HCEC 1CT (cell line): ENCODE data around the gene FBXO17.
A peak's percentile ranks its signal among the peaks of the same experiment; 100 is the strongest.
"Not testable (repeated sequence)": the region's sequence is repeated elsewhere in the genome, so short reads cannot be mapped to it uniquely, and the experiment has no call there.

Source experiments
- DNase-seq: peaks from one replicate; pipeline ENCODE4 v3.0.0-alpha.2; 2017

The FBXO17 gene

DNA sequence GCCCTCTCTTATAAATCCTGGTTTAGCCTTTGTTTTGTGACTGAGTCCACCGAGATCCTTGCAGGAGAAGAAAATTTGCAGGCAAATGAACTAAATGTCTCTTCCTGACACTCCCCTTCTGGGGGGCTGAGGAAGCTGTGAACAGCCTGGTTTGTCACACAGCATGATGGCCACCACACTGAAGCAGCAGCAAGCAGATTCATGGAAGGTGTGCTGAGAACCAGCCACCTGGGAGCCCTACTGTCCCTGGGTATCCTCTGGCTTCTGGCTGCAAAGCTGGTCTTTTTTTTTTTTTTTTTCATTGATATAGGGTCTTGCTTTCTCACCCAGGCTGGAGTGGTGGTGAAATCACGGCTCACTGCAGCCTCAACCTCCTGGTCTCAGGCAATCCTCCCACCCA lies 33.6 kb downstream of the FBXO17 start:
- no peak for DNase-seq

DNA sequence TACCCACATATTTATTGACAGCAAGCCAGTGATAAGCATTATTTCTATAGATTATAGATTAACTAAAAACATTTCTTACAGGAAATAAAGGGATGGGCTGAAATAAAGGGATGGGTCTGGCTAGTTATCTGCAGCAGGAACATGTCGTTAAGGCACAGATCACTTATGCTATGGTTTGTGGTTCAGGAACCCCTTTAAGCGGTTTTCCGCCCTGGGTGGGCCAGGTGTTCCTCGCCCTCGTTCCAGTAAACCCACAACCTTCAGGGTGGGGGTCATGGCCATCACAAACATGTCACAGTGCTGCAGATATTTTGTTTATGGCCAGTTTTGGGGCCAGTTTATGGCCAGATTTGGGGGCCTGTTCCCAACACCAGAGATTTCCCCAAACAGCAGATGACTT lies 34.1 kb downstream of the FBXO17 start:
- DNase-seq, result not testable (repeated sequence)

DNA sequence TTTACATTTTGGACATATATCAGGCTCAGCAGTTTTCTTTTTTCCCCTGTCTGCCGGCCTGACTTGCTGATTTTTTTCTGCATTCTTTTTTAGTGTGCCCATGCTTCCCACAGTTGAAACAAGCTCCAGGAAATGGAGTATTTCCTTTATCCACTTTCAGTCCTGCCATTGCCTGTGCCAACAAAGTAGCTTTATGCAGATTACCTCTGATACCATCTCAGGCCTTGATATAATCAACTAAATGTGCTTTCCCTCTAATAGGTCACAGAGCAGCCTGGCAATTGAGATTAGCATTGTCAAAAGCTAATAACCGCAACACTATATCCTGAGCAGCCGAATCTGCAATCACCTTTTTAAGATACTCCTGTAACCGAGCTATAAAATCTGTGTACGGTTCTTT lies 35.6 kb downstream of the FBXO17 start:
- no peak for DNase-seq

DNA sequence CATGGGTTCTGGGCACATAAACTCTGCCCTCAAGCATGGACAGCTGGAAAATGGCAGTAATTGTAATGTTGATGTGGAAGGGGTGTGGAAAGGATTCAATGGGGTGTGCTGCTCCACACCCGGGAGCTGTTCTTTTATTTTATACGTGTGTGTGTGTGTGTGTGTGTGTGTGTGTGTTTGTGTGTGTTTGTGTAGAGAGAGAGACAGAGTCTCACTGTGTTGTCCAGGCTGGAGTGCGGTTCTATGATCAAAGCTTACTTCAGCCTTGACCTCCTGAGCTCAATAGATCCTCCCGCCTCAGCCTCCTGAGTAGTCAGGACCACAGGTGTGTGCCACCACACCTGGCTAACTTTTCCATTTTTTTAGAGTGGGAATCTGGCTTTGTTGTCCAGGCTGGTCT lies 42.0 kb downstream of the FBXO17 start:
- DNase-seq, result no peak

DNA sequence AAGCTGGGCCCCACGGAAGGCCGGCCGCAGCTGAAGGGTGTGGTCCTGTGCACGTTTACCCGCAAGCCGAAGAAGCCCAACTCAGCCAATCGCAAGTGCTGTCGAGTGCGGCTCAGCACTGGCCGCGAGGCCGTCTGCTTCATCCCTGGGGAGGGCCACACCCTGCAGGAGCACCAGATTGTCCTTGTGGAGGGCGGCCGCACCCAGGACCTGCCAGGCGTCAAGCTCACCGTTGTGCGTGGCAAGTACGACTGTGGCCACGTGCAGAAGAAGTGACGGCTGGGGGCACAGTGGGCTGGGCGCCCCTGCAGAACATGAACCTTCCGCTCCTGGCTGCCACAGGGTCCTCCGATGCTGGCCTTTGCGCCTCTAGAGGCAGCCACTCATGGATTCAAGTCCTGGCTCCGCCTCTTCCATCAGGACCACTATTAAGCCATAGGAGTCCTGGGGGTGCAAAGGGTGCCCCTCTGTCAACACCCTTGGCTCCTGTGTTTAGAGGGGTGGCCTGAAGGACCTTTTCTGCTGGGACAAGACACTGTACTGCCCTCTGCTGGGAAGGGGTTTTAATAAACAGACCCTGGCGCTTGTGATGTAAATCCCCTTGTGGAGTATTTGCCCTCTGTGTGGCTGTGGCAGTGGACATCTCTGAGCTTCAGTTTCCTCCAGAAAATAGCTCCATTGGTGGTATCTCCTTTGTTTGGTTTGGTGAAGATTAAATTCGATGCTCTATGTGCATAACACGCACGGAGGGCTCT lies 42.9 kb downstream of the FBXO17 start:
- DNase-seq, result no peak

DNA sequence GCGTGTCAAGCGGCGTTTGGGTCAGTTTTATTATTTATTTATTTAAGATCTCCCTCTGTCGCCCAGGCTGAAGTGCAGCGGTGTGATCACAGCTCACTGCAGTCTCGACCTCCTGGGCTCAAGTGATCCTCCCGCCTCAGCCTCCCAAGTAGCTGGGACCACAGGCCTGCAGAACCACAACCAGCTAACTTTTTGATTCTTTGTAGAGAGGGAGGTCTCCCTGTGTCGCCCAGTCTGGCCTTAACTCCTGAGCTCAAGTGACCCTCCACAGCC lies 44.1 kb downstream of the FBXO17 start:
- no peak for DNase-seq

DNA sequence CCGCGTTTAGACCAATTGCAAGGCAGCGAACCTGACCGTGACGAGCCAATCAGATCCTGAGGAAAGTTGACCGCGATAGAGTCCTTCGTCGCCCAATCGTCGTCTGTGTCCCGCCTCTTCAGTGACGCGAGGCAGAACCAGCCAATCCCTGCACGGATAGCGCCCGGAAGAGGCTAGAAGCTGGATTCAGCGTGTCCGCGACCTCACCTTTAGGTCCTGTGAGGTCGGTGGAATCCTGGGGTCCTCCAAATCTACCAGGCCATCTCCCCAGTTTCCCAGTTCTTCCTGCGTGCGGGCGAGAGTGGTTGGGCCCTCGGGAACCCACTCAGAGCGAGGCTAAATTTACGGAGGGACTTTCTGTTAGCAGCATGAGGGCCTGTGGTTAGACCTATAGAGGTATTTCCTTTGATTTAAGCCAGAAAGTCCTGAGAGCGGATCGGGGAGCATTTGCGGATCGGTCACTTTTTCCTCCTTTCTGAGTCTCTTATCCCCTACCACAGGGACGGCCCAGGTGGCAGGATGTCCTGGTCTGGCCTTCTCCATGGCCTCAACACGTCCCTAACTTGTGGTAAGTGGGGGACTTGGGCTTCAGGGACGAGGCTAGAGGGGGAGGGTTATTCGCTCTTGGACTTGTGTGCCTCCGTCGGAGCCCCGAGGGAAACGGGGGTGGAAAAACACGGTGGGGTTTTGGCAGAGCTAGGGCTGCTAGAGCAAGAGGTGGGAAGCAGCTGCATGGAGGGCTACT lies 44.6 kb downstream of the FBXO17 start, which contains the start of gene MRPS12:
TSS of gene MRPS12 (plus strand) at position 169 of the 745 bp plus-strand sequence. CDS start at position 520, 351 bp downstream.
- DNase-seq, result peak; percentile 99

DNA sequence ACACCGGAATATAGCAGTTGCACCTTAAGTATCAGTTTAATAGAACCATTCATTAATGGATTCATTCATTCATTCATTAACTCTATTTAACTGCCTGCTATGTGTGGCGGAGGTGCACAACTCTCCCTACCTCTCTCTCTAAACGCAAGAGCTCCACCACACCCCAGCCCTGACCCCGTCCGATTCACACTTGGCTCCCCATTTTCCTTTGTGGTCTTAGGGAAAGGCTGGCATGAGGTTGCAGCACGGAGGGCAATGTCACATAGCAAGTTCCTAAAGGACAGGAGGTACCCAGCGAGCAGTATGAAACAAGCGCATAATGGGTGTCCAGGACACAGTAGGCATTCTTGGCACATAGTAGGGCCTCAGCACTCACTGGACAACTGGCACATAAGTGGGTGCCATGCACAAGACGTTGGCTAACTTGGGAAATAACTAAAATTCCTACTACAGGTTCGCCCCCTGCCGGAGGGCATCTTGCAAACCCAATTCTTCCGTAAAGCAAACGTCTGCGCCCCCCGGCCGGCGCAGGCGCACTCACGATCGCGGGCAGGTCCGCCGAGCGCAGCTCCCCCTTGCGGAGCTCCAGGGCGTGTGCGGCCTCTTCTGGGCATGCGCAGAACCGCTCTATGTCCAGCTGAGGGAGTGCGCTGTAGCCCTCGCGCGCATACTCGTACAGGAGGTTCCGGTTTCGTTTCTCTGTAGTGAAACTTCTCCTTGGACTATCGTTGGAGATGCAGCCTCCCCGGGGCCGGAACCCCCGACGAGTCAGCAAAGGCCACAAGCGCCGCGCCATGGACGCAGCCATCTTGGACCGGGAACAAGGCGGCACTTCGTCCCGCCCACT lies 45.4 kb downstream of the FBXO17 start, which contains the start of gene SARS2:
TSS of gene SARS2 (minus strand) at position 835 of the 847 bp plus-strand sequence. CDS start at position 808, 27 bp downstream.
- DNase-seq, result peak; percentile 89

DNA sequence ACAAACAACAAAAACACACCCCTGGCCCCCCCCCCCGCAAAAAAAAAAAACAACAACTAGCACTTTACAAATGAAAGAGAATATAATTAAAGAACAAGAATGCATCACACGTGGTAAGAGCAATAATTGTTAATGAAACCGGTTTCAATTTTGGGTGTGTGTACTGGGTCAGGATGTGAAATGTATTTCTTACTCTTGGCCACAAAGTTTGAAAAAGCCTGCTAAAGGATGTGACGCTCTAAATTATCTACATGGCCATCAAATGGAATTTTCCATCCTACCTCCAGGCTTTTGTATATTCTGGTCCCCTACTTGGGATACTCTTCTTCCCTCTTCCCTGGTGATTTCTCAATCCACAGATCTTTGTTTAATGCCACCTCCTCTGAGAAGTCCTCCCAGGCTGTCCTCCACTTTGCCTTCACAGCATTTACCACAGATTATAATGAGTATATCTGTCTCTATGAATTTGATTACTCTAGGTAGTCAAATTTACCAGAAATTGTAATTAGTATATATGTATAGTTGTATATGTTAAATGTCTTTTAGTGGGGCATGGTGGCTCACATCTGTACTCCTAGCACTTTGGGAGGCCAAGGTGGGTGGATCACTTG lies 47.0 kb downstream of the FBXO17 start:
- DNase-seq, result no peak

DNA sequence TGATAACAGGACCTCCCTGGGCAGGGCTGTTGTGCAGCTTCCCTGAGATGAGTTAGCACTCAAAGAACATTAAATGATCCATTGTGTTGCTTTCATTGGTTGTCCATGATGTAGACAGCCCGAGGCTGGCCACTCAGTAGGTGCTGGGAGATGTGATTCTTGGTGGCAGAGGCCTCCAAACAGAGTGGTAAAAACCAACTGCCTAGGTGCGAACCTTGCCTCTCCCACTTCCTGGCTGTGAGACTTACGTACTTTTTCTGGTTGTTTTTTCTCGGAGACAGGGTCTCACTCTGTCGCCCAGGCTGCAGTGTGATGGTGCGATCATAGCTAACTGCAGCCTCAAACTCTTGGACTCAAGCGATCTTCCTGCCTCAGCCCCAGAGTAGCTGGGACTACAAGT lies 51.2 kb downstream of the FBXO17 start:
- no peak for DNase-seq

DNA sequence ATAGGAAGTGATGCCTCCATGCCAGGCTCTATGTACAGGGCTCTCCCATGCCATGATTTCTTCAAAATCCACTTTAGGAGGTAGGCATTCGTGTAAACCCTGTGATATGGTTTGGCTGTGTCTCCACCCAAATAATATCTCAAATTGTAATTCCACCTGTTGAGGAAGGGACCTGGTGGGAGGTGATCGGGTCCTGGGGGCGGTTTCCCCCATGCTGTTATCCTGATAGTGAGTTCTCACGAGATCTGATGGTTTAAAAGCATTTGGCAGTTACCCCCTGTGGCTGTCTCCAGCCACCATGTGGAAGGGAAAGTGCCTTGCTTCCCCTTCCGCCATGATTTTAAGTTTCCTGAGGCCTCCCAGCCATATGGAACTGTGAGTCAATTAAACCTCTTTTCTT lies 53.1 kb downstream of the FBXO17 start:
- DNase-seq, result no peak

DNA sequence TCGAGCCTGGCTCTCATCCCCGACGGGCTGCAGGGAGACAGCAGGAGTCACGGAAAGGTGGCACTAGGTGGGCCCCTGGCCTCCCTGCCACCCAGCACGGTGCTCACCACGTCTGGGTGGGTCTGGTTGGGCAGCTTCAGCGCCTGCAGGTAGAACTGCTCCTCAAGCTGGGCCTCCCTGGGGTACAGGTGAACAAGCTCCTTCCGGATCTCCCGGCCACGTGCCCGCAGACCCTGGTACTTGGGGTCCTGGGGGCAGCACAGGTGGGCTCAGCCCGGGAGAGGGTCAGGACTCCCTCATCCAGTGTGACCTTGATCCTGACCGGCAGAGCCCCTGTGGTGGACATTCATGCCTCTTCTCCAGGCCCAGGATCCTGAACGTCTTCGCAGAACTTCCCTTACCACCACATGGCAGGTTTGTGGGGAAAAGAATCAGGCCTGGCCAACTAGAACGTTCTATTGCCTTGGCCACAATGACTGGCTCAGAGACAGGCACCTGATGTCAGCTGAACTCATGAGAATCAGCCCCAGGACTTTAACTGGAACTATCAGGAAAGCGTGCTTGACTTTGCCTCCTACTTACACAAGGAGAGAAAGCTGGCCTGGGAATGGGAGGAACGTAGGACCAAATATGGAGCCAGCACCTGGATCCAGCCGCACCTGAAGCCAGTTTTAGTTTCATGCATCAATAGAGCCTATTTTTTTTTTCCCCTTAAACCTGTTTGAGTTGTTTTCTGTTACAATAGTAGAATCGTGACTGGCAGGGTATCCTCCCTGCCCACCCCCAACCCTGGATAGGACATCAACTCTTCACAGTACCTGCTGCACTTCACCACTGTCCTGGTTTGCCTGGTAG lies 53.9 kb downstream of the FBXO17 start:
- DNase-seq, result no peak

DNA sequence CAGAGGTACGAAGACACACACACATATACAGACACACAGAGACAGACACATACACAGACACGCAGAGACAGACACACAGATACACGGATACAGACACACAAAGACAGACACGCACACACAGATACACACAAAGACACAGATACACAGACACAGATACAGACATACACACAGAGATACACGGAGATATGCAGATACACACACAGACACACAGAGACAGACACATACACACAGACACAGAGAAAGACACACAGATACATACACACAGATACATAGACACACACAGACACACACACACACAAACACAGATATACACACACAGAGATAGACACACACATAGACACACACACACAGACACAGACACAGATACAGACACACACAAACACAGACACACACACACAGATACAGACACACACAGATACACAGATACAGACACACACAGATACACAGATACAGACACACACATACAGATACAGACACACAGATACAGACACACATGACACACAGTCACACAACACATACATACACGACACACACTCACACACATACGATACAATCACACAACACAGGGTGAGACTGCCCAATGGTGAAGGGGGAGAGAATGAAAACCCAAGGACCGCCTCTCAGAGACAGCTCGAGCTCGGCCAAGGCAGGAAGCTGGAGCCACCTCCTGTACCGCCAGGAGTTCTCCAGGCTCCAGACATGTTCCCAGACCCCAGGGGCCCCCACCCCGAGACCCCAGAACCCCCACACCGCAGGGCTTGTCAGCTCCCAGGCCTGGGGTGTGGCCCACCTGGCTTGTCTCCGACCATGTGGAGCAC lies 54.7 kb downstream of the FBXO17 start:
- DNase-seq, result no peak

DNA sequence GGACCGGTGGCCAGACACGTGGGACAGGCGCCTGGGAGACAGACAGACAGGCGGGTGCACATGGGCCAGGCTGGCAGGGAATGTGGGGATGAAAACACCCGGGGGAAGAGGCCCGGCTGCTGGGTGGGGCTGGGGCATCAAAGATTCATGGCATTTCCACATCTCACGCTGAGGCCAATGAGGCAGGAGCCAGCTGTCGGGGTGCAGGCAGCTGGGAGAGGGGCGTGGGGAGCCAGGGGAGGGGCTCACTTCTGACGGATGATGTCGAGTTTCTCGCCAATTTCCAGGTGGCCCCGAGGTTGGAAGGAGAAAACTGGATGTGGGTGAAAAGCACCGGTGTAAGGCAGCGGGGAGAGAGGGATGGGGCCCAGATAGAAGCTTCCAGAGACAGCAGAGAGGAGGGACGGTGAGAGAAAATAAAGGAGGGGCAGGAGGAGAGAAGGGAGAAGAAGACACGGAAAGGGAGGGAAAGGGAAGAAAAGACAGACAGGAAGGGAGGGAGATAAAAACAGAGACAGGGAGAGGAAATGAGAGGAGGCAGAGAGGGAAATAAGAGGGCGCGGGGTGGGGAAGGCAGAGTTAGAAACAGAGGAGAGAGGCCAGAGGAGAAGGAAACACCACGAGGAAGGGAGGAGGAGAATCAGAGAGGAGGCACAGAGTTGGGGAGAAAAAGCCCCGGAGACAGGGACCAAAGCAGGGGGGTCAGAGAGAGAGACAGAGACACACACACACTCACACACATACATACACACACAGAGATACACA lies 55.5 kb downstream of the FBXO17 start:
- no peak for DNase-seq

DNA sequence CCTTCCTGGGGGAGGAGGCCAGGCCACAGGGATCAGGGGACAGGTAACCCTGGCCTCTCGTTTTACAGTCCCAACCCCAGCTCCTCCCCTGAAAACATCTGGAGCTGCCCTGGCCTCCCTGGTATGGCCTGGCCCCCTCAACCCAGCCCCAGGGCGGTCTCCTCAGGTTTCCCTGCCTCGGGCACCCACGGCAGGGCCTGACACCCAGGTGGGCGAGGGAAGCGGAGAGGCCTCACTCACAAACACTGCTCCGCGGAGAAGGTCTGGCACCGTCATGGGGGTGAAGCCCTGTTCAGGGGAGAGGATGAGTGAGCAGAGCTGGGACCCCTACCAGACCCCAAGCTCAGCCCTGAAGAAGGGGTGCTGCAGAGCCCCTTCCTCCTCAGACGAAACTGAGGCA lies 57.0 kb downstream of the FBXO17 start:
- DNase-seq, result no peak

DNA sequence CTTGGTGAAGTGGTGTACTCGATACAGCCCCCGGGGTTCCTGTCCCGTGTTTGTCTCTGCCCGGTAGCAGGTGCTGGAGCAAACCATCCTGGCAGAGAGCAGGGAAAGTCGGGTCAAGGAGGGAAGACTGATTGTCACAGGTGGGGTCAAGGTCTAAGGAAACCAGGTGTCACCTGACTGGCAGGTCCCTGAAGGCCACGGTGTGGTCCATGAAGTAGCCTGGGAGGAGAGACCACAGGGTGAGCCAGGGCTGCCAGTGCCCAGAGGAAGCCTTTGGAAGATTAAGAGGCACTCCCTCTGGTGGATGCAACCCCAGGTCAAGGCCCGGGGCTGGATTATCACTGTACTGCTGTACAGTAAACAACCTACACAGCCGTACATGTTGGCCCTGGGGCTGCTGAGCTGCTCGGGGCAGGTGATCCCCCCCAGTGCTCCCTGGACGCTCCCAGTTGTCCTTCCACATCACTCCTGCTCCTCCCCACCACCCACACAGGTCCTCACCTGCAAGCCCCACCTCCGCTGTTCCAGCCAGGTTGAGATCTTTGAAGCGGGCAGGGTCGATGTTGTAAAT lies 57.5 kb downstream of the FBXO17 start:
- DNase-seq, result no peak

DNA sequence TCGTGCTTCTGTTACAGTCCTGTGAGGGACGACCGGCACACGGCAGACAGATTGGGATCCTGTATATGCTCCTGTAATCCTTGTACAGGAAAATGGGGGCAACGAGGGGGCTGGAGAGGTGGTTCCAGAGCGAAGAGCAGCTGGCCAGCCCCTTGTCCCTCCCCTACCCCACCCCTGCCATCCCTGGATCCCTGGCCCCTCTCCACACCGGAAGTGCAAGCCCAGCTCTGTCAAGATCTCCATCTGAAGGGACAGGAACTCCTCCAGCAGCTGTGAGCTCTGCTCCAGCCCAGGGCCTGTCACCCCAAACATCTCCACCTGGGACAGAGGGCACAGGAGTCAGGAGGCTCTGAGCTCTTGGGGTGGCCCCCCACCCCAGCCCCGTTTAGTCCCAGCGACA lies 58.0 kb downstream of the FBXO17 start:
- no peak for DNase-seq

DNA sequence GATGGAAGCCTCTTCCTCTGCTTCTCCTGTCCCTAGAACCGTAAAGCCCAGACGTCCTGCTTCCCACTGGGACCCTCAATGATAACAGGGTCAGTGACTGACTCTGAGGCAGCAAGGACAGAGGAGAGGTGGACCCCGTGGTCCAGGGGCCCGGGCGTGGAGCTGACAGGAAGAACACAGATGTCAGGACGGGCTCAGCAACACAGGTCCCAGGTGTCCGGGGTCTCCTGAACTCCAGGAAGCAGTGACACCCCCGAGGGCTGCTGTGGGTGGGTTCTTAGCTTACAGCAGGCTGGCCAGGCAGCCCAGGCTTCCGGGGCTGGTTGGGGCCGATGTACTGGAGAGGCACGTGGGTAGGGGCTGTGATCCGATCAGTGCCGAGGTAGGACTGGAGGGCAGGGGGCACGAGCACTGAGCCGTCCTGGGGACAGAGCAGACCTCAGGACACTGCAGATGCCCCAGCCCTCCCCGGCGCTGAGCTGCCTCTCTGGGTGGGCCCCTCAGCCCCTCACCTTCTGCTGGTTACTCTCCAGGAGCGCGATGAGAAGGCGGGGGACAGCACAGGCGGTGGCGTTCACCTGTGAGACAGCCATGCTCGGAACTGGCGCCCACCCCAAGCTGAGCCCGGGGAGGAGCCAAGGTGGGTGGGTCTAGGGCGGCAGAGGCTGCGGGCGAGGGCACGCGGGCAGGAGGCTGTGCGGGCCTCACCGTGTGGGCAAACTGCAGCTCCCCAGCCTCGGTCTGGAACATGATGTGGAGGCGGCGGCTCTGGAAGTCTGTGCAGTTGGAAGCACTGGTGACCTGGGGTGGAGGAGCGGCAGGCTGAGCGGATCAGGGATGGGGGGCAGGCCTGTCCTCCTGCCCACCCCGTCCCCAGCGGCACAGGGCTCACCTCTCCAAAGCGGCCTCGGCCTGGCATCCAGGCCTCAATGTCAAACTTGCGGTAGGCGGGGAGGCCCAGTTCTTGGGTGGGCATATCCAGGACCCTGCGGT lies 59.9 kb downstream of the FBXO17 start:
- no peak for DNase-seq

DNA sequence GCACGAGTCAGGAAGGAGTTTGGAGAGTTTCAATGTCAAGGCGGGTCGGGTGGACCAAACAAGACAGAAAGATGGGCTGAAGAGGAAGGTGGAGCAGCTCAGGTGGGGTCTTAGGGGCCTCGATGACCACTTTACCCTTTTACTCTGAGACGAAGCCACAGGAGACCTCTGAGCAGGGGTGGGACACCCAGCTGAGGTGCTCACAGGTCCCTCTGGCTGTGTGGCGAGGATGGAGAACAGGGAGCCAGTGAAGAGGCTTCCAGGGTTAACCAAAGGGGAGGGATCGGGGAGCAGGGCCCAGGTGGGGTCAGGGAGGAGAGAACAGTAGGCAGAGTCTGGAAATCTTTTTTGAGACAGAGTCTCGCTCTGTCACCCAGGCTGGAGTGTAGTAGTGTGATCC lies 61.6 kb downstream of the FBXO17 start:
- no peak for DNase-seq
